H1 (cell line): ENCODE results near the gene MANSC4. TPM values are rescaled to one million over a fixed set of nuclear protein-coding genes. Genes with fewer than 3 reads are reported as not detected.

Source experiments
- CBX5 ChIP-seq: fragments of 300-800, 300-1000 bp; sonication (generic); IDR thresholded peaks from 2 replicates; pipeline ENCODE4 v1.7.1; 2016; ENCODE audit warnings: antibody characterized with exemption, low read length, low read depth
- EZH2 ChIP-seq: fragments of 200-600 bp; sonication (generic); IDR thresholded peaks from 2 replicates; pipeline ENCODE4 v1.7.1; 2012; ENCODE audit warnings: low read depth, mild to moderate bottlenecking, moderate library complexity, low read length, inconsistent platforms; ENCODE audit not compliant: severe bottlenecking
- GABPA ChIP-seq: IDR thresholded peaks from 2 replicates; pipeline ENCODE4 v1.6.1; 2011; ENCODE audit warnings: mild to moderate bottlenecking, low read length, moderate library complexity, borderline replicate concordance; ENCODE audit not compliant: insufficient read depth
- KDM1A ChIP-seq: fragments of 200-600, 300-600 bp; sonication (generic); IDR thresholded peaks from 2 replicates; pipeline ENCODE4 v1.7.1; 2016; ENCODE audit warnings: mild to moderate bottlenecking, low read length, borderline replicate concordance
- TBP ChIP-seq: IDR thresholded peaks from 2 replicates; pipeline ENCODE4 v1.6.1; 2011; ENCODE audit warnings: low read depth, low read length, improper control_type of control experiment
- polyA plus RNA-seq, 7 experiments: library from polyadenylated mRNA; depleted of rRNA in 3 of 7; stranded (reverse) in 5 of 7; unstranded in 2 of 7; fragments of >200 nt in 5 of 7; fragments of 200-250 nt in 2 of 7; gene quantifications; 1 replicate in 5 of 7; 2 replicates in 1 of 7; 4 replicates in 1 of 7; pipeline versions ENCODE4 v1.2.1 to v1.2.3, GENCODE V29; 2011 to 2013; ENCODE audit warnings: missing spikeins in 2 of 7, mixed read lengths in 2 of 7
- total RNA-seq: library from RNA; stranded (reverse); fragmentation: NEBNext Ultra II Directional; extraction: Animal tissue kit (Norgen Biotek cat#: 25700); gene quantifications from 2 replicates; pipeline ENCODE4 v1.2.1, GENCODE V29; 2021

The MANSC4 gene
- total and polyA plus RNA-seq, 2 of the 8 experiments (the other 6 are each of a cell fraction or from before 2014, with no cell fraction given): not detected

DNA sequence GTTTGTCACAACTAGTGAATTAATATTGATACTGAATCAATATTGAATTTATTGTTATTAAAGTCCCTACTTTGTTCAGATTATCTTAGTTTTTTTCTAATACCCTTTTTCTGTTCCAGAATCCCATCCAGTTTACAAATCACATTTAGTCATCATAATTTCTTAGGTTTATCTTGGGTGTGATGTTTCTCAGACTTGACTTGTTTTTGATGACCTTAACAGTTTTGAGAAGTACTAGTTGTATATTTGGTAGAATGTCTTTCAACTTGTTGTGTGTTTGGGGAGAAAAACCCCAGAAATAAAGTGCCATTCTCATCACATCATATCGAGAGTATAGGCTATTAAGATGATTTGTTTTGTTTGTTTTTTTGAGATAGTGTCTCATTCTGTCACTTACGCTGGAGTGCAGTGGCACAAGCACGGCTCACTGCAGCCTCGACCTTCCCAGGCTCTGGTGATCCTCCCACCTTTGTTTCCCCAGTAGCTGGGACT, 49.9 kb downstream of the MANSC4 start (continued):
- no peak for TF ChIP-seq GABPA
- TF ChIP-seq CBX5: no peak
- no peak for TF ChIP-seq KDM1A
- TF ChIP-seq EZH2: no peak
- TF ChIP-seq TBP: no peak
